HG03103 (cell line): Measurements from ENCODE around the gene CCBE1.
"Not testable (repeated sequence)": the region's sequence is repeated elsewhere in the genome, so short reads cannot be mapped to it uniquely, and the experiment has no call there.

Experiments used
- ATAC-seq: cut with Tn5 transposase; IDR thresholded peaks from one replicate; pipeline ENCODE4 v1.9.1; 2021; ENCODE audit warnings: low read depth; ENCODE audit not compliant: unreplicated experiment

The CCBE1 gene

GRCh38 chr18:59659508-59660170 is 37.6 kb downstream of the CCBE1 start:
- no peak for ATAC-seq

GRCh38 chr18:59658941-59659340 is 38.3 kb downstream of the CCBE1 start:
- ATAC-seq = no peak

GRCh38 chr18:59657012-59657411 is 40.2 kb downstream of the CCBE1 start:
- no peak for ATAC-seq

GRCh38 chr18:59656373-59656887 is 40.8 kb downstream of the CCBE1 start:
- no peak for ATAC-seq

DNA sequence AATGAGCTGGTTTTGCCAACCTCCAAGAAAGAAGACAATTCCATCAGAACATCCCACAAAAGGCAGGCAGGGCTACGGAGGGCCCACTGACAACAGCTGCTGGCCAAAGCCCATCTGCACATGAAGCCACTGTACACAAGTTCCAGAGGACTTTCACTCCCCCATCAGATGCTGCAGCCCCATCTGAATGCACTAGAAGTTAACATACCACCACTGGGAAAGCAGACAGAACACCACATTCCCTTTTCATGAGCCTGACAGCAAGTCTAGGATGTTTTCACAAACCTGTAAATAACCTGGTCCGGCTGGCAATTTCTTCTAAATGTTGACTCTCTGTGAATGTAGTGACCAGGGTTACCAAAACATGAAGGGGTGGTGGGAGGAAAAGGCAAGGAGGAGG is 41.5 kb downstream of the CCBE1 start:
- no peak for ATAC-seq

DNA sequence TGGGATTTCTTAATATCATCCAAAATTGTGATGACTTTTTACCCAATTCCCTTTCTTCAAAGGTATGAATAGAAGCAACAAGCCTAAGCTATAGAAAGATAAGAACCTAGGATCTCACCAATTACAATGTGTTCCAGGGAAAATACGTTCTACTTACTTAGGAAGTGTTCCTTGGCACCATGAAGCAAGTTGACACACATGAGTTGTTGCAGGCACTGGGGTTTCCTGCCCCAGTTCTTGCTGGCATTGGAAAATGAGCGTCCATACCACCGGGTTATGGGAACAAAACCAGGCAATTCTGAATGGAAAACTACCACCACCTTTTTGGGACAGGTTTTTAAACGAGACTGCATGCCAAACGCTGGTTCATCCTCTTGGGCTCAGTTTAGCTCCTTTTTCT is 46.2 kb downstream of the CCBE1 start:
- ATAC-seq = no peak

GRCh38 chr18:59650266-59650820 is 46.9 kb downstream of the CCBE1 start:
- ATAC-seq = no peak

DNA sequence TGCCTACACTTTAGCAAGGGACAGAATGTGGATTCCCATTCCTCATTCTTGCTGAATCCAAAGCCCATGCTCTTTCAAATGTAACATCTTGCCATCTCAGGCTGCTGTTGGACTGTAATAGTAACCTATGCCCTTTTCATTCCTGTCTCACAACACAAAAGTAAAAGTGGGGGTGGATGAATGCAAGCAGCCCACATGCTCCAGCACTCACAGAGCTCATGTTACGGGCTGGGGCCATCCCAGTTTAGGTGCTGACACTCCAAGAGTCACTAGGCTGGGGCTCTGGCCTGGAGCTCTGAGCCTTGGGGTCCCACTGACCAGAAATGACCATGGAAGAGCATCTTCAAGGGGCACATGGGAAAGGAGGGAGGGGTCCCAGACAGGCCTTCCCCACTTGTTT is 47.6 kb downstream of the CCBE1 start:
- ATAC-seq = no peak

GRCh38 chr18:59648469-59648868 is 48.8 kb downstream of the CCBE1 start:
- ATAC-seq = not testable (repeated sequence)

GRCh38 chr18:59646963-59647307 is 50.3 kb downstream of the CCBE1 start:
- no peak for ATAC-seq

GRCh38 chr18:59646228-59646962 is 50.8 kb downstream of the CCBE1 start:
- no peak for ATAC-seq

DNA sequence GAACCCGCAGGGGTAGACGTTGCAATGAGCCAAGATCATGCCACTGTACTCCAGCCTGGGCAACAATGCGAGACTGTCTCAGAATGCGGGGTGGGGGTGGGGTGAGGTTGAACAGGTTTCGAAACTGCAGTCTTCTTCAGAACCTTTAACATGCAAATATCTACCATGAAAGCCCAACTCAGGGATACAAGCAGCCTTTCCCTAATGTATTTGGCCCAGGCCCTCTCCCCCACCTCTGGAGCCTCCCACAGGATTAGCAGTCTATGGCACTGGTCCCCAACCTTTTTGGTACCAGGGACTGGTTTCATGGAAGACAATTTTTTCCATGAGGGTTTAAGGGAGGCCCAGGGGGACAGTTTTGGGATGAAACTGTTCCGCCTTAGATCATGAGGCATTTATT is 53.5 kb downstream of the CCBE1 start:
- no peak for ATAC-seq

DNA sequence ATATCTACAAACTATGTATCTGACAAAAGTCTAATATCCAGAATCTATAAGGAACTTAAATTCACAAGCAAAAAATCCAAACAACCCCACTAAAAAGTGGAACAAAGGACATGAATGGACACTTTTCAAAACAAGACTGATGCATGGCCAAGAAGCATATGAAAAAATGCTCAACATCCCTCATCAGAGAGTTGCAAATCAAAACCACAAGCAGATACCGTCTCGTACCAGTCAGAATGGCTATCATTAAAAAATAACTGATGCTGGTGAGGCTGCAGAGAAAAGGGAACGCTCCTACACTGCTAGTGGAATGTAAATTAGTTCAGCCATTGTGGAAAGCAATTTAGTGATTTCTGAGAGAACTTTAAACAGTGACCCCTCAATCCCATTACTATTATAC is 56.5 kb downstream of the CCBE1 start:
- ATAC-seq = no peak

GRCh38 chr18:59639821-59640220 is 57.4 kb downstream of the CCBE1 start:
- ATAC-seq = no peak

DNA sequence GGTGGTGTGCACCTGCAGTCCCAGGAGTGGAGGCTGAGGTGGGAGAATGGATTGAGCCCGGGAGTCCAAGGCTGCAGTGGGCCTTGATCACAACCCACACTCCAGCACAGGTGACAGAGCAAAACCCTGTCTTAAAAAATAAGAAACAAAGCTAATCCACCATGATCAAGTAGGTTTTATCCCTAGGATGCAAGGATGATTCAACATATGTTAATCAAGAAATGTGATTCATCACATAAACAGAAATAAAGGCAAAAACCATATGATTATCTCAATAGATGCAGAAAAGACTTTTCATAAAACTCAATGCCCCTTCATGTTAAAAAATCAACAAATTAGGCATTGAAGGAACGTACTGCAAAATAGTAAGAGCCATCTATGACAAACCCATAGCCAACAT is 58.1 kb downstream of the CCBE1 start:
- ATAC-seq = no peak

DNA sequence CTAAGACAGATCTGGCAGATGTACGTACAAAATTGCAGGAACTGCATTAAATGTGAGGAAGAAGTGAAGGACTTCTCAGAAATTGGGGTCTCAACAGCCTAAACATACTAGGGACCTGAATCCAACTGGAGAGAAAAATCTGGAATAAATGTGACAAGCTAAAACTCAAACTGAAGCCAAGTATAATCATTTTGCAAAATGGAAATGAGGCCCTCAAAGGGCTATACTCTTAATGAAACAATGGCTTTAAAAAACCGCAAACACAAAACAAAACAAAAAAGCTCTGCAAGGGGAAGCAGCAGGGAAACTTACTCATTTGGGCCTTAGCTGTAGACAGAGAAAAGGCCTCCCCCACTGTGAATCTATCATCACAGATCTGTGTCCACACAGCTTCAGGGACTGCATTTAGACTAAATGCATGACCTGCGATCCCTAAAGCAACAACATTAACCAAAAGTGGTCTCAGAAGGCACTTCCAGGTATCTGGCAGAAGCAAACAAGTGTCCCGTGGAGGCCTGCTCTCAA is 63.2 kb downstream of the CCBE1 start:
- no peak for ATAC-seq

DNA sequence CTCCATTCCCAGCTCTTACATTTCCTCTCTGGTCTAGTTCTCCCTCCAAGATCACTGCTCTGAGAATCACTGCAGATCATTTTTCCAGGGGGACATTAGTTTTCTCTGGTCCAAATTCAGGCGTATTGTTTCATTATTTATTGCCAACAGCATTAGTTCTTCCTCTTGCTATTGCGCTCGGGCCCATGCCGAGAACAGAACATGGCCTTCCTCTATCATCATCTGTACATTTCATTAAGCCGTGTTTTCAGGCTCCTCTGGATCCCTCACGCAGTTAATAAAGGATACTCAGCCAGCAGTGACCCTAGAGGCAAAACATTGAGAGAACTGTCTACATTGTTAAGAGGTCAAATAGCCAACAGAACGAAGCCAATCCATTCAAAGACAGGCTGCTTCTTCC is 63.9 kb downstream of the CCBE1 start:
- no peak for ATAC-seq

DNA sequence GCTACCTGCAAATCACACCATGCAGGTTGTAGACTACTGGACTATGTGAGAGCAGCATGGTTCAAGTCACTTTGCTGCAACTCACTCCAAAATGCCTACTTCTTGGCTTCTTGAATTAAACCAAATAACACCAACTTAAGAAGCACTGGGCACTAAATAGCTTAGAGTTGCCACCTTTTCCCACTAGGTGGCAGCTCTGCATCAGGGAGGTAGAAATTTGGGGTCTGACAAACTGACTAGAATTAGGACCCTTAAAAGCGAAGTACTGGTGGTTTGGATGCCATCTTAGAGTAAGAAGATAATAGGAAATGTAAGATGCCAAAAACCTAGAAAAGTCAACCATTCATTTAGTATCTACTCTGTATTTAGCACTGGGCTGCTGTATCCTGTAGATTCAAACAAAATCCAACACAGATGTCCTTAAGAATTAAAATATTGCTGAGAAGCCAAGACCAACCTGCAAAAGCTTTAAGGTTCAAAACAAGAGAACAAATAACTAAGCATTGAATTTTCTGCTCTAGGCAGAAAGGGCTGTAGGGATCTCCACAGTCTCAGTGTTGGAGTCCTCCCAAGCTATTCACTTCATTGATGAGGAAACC is 65.5 kb downstream of the CCBE1 start:
- no peak for ATAC-seq

GRCh38 chr18:59629894-59630293 is 67.3 kb downstream of the CCBE1 start:
- no peak for ATAC-seq

DNA sequence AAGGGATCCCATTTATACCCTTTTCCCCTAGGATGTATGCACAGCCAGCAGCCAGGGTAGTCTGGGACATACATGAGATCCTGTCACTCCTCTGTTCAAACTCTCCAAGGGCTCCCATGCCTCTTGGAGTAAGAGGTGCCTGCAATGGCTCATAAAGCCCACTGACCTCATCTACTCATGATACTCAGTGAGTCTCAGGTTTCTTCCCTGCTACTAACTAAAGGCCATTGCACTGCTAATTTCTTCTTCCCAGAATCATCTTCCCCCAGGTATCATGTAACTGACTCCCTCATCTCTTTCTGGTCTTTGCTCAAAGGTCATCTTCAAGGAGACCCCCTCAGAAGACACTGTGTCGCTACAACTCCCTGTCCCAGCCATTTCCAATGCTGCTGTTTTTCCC is 68.2 kb downstream of the CCBE1 start:
- ATAC-seq = no peak

GRCh38 chr18:59627414-59627813 is 69.8 kb downstream of the CCBE1 start:
- no peak for ATAC-seq
